GM23338 (cell line): ENCODE measurements around the gene RPL13. TPM values are rescaled to one million over a fixed set of nuclear protein-coding genes. Genes with fewer than 3 reads are reported as not detected.

Source experiments
- ATAC-seq: fragments of 200-7000 bp; cut with Tn5 transposase; 3 replicates; pipeline ENCODE4 v1.9.1; 2020
- DNase-seq: peaks from one replicate; pipeline ENCODE4 v3.0.0-alpha.2; 2015; ENCODE audit warnings: low spot score
- H2AFZ ChIP-seq: fragments of 200-600 bp; sonication (generic); 2 replicates; pipeline ENCODE4 v1.8.0; 2016; ENCODE audit warnings: antibody characterized with exemption, mild to moderate bottlenecking, moderate library complexity
- H3F3A ChIP-seq: fragments of 200-600 bp; sonication (generic); replicated peaks from 2 replicates; pipeline ENCODE4 v1.8.0; 2017; ENCODE audit warnings: antibody characterized with exemption, mixed run types, low read depth
- H3K27ac ChIP-seq: fragments of 200-600 bp; sonication (generic); 2 replicates; pipeline ENCODE4 v1.6.1; 2016; ENCODE audit warnings: low read depth
- H3K27me3 ChIP-seq: fragments of 200-600 bp; sonication (generic); 2 replicates; pipeline ENCODE4 v1.8.0; 2016; ENCODE audit warnings: mild to moderate bottlenecking, mixed run types, moderate library complexity; ENCODE audit not compliant: insufficient read depth
- H3K36me3 ChIP-seq: fragments of 200-600 bp; sonication (generic); 2 replicates; pipeline ENCODE4 v1.8.0; 2016; ENCODE audit warnings: mild to moderate bottlenecking; ENCODE audit not compliant: insufficient read depth
- H3K4me1 ChIP-seq: fragments of 200-600 bp; sonication (generic); 2 replicates; pipeline ENCODE4 v1.8.0; 2016; ENCODE audit warnings: mild to moderate bottlenecking, moderate library complexity; ENCODE audit not compliant: insufficient read depth
- H3K4me2 ChIP-seq: fragments of 200-600 bp; sonication (generic); 2 replicates; pipeline ENCODE4 v1.7.1; 2017; ENCODE audit warnings: mixed run types
- H3K4me3 ChIP-seq: fragments of 200-600 bp; sonication (generic); 2 replicates; pipeline ENCODE4 v1.6.1; 2016; ENCODE audit warnings: mixed run types
- H3K79me2 ChIP-seq: fragments of 200-600 bp; sonication (generic); replicated peaks from 2 replicates; pipeline ENCODE4 v1.8.0; 2017; ENCODE audit warnings: mild to moderate bottlenecking; ENCODE audit not compliant: insufficient read depth
- H3K9me2 ChIP-seq: fragments of 200-600 bp; sonication (generic); 2 replicates; pipeline ENCODE4 v1.8.0; 2017; ENCODE audit not compliant: insufficient read depth
- H4K20me1 ChIP-seq: fragments of 200-600 bp; sonication (generic); replicated peaks from 2 replicates; pipeline ENCODE4 v1.8.0; 2017; ENCODE audit warnings: mild to moderate bottlenecking; ENCODE audit not compliant: insufficient read depth
- H3K27ac Mint-ChIP-seq: 2 replicates; pipeline ENCODE4 v1.8.0; 2020; ENCODE audit warnings: inconsistent platforms, mild to moderate bottlenecking, moderate library complexity, mixed read lengths
- H3K27me3 Mint-ChIP-seq: 3 replicates; pipeline ENCODE4 v1.8.0; 2022; ENCODE audit warnings: low read depth, mild to moderate bottlenecking, moderate library complexity, mixed read lengths, inconsistent platforms; ENCODE audit not compliant: insufficient read depth, poor library complexity
- H3K36me3 Mint-ChIP-seq: 3 replicates; pipeline ENCODE4 v1.8.0; 2021; ENCODE audit warnings: low read depth, mild to moderate bottlenecking, inconsistent platforms, moderate library complexity, mixed read lengths
- H3K4me1 Mint-ChIP-seq: 3 replicates; pipeline ENCODE4 v1.8.0; 2020; ENCODE audit warnings: mild to moderate bottlenecking, inconsistent platforms, mixed read lengths
- H3K4me3 Mint-ChIP-seq: 3 replicates; pipeline ENCODE4 v1.8.0; 2021; ENCODE audit warnings: moderate library complexity, mild to moderate bottlenecking, inconsistent platforms, mixed read lengths
- H3K9me3 Mint-ChIP-seq: 3 replicates; pipeline ENCODE4 v1.8.0; 2020; ENCODE audit warnings: moderate library complexity, mild to moderate bottlenecking, inconsistent platforms, mixed read lengths
- CREB1 ChIP-seq: fragments of 250-450 bp; sonication (Bioruptor Pico); IDR thresholded peaks from 2 replicates; pipeline ENCODE4 v1.5.0; 2020; ENCODE audit warnings: low read depth, mild to moderate bottlenecking, moderate library complexity
- CTCF ChIP-seq, 2 experiments: fragments of 200-600 bp in 1 of 2; sonication (generic) in 1 of 2; conservative IDR thresholded peaks; 2 replicates each; pipeline versions ENCODE4 v1.5.1 to v1.6.1; 2016 to 2017; ENCODE audit warnings: antibody characterized with exemption in 2 of 2, low read depth in 2 of 2, mild to moderate bottlenecking in 2 of 2, moderate library complexity in 1 of 2
- ETS1 ChIP-seq: IDR thresholded peaks from 2 replicates; pipeline ENCODE4 v1.6.1; 2016; ENCODE audit warnings: antibody characterized with exemption
- EZH2 ChIP-seq: fragments of 200-600 bp; sonication (generic); IDR thresholded peaks from one replicate; pipeline ENCODE4 v1.8.0; 2017; ENCODE audit warnings: antibody characterized with exemption, mild to moderate bottlenecking, low read depth; ENCODE audit not compliant: unreplicated experiment
- EZH2phosphoT487 ChIP-seq: fragments of 200-600 bp; sonication (generic); IDR thresholded peaks from one replicate; pipeline ENCODE4 v1.8.1; 2018; ENCODE audit warnings: antibody characterized with exemption; ENCODE audit not compliant: unreplicated experiment
- JUNB ChIP-seq: IDR thresholded peaks from one replicate; pipeline ENCODE4 v1.6.1; 2016; ENCODE audit warnings: antibody characterized with exemption; ENCODE audit not compliant: unreplicated experiment
- NANOG ChIP-seq: IDR thresholded peaks from 2 replicates; pipeline ENCODE4 v1.6.1; 2016; ENCODE audit warnings: antibody characterized with exemption, borderline replicate concordance
- POLR2AphosphoS5 ChIP-seq: IDR thresholded peaks from 2 replicates; pipeline ENCODE4 v1.6.1; 2016; ENCODE audit warnings: antibody characterized with exemption, low read depth
- REST ChIP-seq: IDR thresholded peaks from one replicate; pipeline ENCODE4 v1.6.1; 2018; ENCODE audit warnings: antibody characterized with exemption; ENCODE audit not compliant: unreplicated experiment
- STAT1 ChIP-seq: IDR thresholded peaks from one replicate; pipeline ENCODE4 v1.6.1; 2016; ENCODE audit warnings: antibody characterized with exemption; ENCODE audit not compliant: unreplicated experiment
- ZNF114 ChIP-seq: fragments of 250-450 bp; sonication (Bioruptor Pico); IDR thresholded peaks from 2 replicates; pipeline ENCODE4 v1.5.0; 2020; ENCODE audit warnings: mild to moderate bottlenecking, moderate library complexity
- ZNF331 ChIP-seq: fragments of 250-450 bp; sonication (Bioruptor Pico); IDR thresholded peaks from 2 replicates; pipeline ENCODE4 v1.5.0; 2020; ENCODE audit warnings: low read depth, mild to moderate bottlenecking, moderate library complexity
- ZNF462 ChIP-seq: fragments of 250-450 bp; sonication (Bioruptor Pico); IDR thresholded peaks from 2 replicates; pipeline ENCODE4 v1.5.0; 2020; ENCODE audit warnings: mild to moderate bottlenecking, moderate library complexity
- polyA plus RNA-seq: library from polyadenylated mRNA; unstranded; fragments of >200 nt; fragmentation: Nextera tagmentation; extraction: Ambion mirVana; gene quantifications from 2 replicates; pipeline ENCODE4 v1.2.1, GENCODE V29; 2016
- total RNA-seq: library from RNA; depleted of rRNA; stranded (reverse); fragments of >200 nt; shearing (Covaris generic); gene quantifications from 2 replicates; pipeline ENCODE4 v1.2.3, GENCODE V29; 2014

RPL13 gene
- total and polyA plus RNA-seq, 2 experiments from 2014 or later = 3,489 to 3,617 TPM

GRCh38 chr16:89606006-89606405, 45.5 kb downstream of the RPL13 start:
- Histone ChIP-seq H3K79me2 (no peaks in the 10 kb centered on the region), H4K20me1 (no peaks in the 10 kb centered on the region), H3K36me3 (no peaks in the 10 kb centered on the region), H3K27ac (no peak overlapping the region), H3K4me2 (no peak overlapping the region), H2AFZ (no peak overlapping the region), H3K4me3 (no peak overlapping the region), H3K27me3 (no peaks in the 10 kb centered on the region), H3F3A (no peaks in the 10 kb centered on the region), H3K4me1 (peaks cover 11% of the 10 kb centered on the region), H3K9me2 (no peaks in the 10 kb centered on the region)
- Mint-ChIP-seq H3K27me3 (peaks cover 6% of the 10 kb centered on the region), H3K4me1 (peaks cover 7% of the 10 kb centered on the region), H3K27ac (no peak overlapping the region), H3K4me3 (no peak overlapping the region), H3K9me3 (no peaks in the 10 kb centered on the region), H3K36me3 (no peaks in the 10 kb centered on the region)
- ATAC-seq (no peak), DNase-seq (no peak)
- TF ChIP-seq JUNB = no peak
- TF ChIP-seq STAT1 = no peak
- TF ChIP-seq NANOG = no peak
- no peak for TF ChIP-seq ZNF114
- TF ChIP-seq CTCF (conservative IDR thresholded peaks at IDR 0.05; ENCODE audit: low read depth in 2 of 2) = no peak
- TF ChIP-seq ETS1 = no peak
- TF ChIP-seq EZH2 = no peak
- no peak for TF ChIP-seq ZNF462
- TF ChIP-seq POLR2AphosphoS5 = no peak
- no peak for TF ChIP-seq ZNF331 (CRISPR knock-in tag)
- no peak for TF ChIP-seq REST
- no peak for TF ChIP-seq CREB1 (CRISPR knock-in tag)
- TF ChIP-seq EZH2phosphoT487 = no peak
